LHCN-M2 (cell line): ENCODE measurements around the gene MYOG. TPM values are rescaled to one million over a fixed set of nuclear protein-coding genes. Genes with fewer than 3 reads are reported as not detected.

ENCODE experiments used
- DNase-seq: peaks from one replicate; pipeline ENCODE4 v3.0.0-alpha.2; 2012; ENCODE audit warnings: low read depth
- total RNA-seq: library from RNA; depleted of rRNA; stranded (reverse); fragments of >200 nt; gene quantifications from 2 replicates; pipeline ENCODE4 v1.2.3, GENCODE V29; 2014

MYOG gene
- total RNA-seq, 1 experiment from 2014 or later = 5.7 TPM

GRCh38 chr1:203117611-203118575 is 32.1 kb upstream of the MYOG start:
- DNase-seq = peak; percentile 46

GRCh38 chr1:203116091-203116820 is 30.4 kb upstream of the MYOG start:
- DNase-seq = peak; percentile 92

DNA sequence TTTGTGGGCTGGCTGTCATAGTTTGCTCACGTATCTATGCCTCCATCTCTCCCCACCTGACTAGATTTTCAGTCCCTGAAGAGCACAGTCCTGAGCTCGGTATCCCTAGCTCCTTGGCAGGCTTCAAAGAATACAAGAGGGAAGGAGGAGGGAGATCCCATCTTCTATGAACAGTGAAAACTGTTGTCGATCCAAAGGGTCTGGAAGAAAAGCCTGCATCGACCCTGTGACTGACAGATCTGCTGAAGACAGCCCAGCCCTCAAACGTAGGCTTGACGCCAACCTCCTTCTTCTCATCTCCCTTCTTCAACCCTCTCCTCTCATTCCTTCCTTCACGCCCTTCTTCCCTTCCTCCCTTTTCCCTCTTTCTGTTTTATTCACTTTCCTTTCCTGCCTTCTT is 28.4 kb upstream of the MYOG start:
- no peak for DNase-seq

GRCh38 chr1:203113308-203113707 is 27.5 kb upstream of the MYOG start:
- no peak for DNase-seq

DNA sequence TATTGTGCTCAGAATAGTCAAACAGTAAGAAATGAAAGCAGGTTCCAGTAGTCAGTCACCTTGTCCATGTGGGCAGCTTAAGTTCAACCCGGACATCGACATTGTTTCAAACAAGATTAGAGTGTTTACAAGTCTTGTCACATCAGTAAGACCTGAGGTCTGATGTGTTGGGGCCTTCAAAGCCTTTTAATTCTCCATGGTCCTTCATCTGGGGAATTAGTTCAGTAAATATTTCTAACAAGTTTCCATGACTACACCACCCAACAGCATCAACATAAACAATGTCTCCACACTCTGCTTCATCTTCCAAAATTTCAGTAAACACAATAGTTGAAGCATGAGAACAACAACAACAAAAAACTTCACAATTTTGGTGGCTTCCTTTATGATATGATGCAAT is 26.7 kb upstream of the MYOG start:
- DNase-seq = no peak

DNA sequence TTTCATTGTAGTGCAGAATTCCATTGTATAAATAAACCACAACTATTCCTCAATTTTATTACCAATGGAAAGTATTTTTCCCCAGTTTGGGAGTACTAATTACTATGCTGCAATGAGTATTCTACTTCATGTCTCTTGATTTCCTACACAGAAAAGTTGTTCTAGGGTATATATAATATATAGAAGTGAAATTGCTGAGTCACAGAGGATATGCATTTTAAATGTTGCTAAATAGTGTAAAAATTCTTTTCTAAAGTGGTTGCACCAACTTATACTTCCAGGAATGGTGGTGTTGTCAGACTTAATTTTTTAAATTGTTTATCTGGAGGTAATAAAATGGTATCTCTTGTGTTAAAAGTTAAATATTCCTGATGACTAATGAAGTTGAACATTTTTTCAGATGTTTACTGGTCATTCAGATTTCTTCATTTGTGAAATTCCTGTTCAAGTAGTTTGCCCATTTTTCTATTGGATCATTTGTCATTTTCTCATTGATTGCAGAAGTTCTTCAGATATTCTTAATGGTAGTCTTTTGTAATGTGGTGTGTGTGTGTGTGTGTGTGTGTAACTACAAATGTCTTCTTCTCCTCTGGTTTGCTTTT is 19.1 kb upstream of the MYOG start:
- no peak for DNase-seq

- no peak for DNase-seq
These were observed 18.1 kb upstream of the MYOG start for GRCh38 chr1:203103829-203104495.

DNA sequence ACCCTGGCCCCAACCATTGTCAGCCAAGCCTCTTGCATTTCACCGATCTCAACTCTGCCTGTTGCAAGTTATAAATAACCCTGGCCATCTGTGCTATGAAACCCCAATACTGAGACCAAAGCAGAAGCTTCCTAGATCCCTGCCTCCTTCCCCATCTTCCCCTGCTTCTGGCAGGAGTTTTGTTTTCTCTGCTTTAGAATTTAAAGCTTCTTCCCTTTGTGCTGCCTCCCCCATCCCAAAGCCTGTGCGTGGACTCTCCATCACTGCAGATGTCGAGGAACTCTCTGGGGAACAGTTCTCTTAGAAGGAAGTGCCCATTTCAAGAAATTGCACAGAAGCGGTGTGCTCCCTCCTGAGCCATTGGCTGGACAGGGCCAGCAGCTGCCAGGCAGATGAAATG is 17.4 kb upstream of the MYOG start:
- DNase-seq = no peak

- no peak for DNase-seq
These were observed 16.2 kb upstream of the MYOG start for GRCh38 chr1:203101813-203102634.

GRCh38 chr1:203100516-203100869 is 14.7 kb upstream of the MYOG start:
- peak; percentile 54 for DNase-seq

GRCh38 chr1:203099805-203100515 is 14.1 kb upstream of the MYOG start:
- no peak for DNase-seq

DNA sequence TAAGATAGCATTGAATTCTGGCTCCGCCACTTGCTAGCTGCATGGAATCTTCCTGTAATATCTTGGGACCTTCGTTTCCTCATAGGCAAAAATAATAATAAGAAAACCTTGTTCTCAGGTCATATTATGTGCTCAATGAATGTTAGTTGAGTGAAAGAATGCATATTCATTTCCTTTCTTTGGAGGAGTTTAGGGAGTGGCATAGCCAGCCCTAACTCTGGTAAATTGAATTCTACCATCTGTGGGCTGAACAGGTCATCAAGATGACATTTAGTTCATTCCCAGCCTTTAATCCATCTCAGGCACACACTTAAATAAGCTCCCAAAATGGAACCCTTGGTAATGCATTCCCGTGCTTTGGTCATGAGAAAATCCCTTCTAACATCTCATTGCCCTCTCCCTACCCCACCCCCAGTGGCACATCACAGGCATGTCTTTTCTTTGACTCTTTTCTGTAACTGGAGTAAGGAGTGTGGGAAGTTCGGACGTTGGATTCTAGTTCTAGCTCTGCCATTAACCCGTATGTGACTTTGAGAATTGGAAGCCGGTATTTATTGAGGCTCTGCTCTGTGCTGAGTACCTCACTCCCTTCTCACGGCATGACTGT is 13.2 kb upstream of the MYOG start:
- DNase-seq = no peak

DNA sequence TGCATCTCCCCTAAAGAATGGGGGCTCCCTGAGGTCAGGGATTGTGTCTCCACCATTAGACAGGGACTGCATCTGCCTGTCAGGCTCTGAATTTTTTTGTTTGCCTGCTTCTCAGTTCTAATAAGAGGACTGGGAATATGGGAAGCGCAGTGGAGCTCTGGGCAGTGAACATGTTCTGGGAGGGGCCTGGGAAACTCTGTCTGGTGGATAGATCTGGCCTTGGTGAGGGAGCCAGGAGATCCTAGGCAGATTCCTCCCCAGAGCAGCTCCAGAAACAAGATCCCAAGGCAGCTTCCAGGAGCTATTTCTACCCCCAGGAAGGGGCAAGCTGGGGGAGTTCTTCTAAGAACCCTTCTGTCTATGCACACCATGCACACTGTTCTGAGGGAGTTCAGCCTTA is 12.6 kb upstream of the MYOG start:
- DNase-seq = no peak

GRCh38 chr1:203097001-203097400 is 11.2 kb upstream of the MYOG start:
- no peak for DNase-seq

DNA sequence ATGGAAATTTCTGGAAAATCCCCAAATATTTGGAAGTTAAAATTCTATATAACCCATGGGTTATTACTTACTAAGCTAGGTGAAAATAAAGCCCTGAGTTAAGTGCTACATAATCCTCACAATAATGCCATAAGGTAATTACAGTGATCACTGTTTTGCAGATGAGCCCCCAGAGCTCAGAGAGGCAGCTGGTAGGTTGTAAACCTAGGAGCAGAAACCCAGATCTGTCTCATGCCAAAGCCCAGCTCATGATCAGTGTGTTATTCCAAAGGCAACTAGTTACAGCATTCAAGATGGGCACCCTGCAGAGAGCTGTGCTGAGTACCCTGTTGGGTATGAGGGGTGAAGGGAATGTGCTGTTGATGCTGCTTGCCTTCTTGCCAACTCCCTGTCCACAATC is 10.8 kb upstream of the MYOG start:
- DNase-seq = no peak

GRCh38 chr1:203095061-203095690 is 9.4 kb upstream of the MYOG start:
- DNase-seq = no peak

DNA sequence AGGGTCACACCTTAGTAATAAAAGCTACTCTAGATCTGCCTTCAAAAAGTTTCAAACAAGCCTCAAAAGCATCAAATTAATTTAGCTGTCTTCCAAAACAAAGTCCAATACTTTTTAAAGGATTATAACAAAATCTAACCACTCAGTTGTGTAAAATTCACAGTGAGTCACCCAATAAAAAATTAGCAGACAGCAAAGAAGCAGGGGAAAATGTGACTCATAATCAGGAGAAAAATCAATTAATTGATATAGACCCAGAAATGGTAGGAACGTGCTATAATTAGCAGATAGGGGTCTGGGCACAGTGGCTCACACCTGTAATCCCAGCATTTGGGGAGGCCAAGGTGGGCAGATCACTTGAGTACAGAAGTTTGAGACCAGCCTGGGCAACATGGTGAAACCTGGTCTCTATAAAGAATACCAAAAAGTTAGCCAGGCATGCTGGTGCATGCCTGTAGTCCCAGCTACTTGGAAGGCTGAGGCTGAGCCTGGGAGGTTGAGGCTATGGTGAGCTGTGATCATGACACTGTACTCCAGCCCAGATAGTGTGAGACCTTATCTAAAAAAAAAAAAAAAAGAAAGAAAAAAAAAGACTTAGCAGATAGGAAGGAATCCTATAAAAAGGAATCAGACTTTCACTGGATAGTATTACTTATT is 8.1 kb upstream of the MYOG start:
- DNase-seq = no peak

DNA sequence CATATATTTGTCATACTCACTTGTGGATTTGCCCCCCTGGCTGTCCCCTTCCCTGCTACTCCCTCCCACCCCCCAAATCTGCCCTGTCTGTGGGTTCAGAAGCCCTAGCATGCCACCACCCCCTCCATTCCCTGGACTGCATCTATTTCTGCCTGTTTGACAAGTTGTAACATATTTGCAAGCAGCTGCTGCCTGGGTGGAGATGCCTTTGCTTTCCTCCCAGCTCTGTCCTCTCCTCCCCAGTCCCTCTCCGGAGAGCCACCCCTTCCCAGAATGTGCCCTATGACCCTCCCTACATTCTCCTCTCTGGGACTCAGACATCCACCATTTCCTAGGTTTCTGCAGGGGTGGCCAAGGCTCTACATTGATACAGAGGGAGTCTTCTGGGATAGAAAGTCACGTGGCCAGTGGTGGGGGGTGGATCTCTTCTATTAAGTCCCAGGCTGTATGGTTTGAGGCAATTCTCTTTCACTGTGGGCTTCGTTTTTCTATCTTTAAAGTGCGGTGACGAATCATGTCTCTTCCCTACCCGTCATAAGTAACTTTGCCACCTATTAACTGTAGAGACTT is 6.0 kb upstream of the MYOG start:
- peak; percentile 73 for DNase-seq

DNA sequence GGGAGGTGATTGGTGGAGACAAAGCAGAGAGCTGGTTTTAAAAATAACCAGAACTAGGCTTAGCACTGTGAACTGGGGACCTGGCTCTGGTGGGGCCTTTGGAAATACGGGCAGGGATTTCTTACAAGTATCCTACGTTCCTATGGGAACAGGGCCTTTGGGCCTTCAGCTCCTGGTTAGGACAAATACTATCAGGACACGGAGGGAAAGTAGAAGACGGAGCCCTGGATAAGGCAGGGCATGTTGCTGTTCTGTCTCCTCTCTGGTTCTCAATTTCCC is 5.3 kb upstream of the MYOG start:
- DNase-seq = no peak
